ENCODE measurements around the gene REPIN1. TPM values are rescaled to one million over a fixed set of nuclear protein-coding genes. Genes with fewer than 3 reads are reported as not detected.

Gene REPIN1
- total and polyA plus RNA-seq, 9 of the 15 experiments (the other 6 are each of a cell fraction or from before 2014, with no cell fraction given): 8.1 to 283 (median 94.3) TPM

DNA sequence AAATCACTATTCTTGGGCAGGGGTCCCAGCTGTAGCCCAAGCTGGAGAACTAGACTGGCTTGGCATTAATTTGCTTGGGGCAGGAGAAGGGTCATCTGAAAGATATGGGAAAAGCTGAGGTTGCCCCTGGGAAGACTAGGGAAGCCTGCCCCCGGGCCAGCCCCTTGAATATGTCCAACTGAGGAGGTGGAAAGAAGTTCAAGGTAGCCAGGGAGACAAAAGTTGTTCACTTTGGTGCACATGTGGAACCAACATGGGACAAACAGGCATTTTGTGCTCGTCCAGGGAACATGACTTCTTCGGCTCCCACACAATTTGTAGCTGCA, 46.9 kb upstream of the REPIN1 start:
- Histone ChIP-seq H3K4me3 (no peak overlapping the region), H2AFZ (ENCODE audit: low read depth, low read length) (peak overlapping the region; percentile 79; the same call in 1 of the 2 replicates), H3K9ac (ENCODE audit: insufficient read depth in 1 of 2, low read depth in 2 of 2, low read length in 2 of 2) (peak overlapping the region; percentile 45 to 96; a peak in 3 of 4 replicates), H3K9me3 (replicated peaks; ENCODE audit: control insufficient read depth, insufficient read depth, low read depth, low read length) (no peaks in the 10 kb centered on the region), H3K9me1 (ENCODE audit: control insufficient read depth, insufficient read depth, low read length) (no peaks in the 10 kb centered on the region), H3K27me3 (ENCODE audit: control insufficient read depth in 2 of 2, insufficient read depth in 2 of 2, low read length in 2 of 2) (no peaks in the 10 kb centered on the region), H3K4me1 (replicated peaks in 1 of 2; ENCODE audit: control insufficient read depth in 2 of 2, insufficient read depth in 2 of 2, low read length in 2 of 2) (peaks cover 56 to 67% of the 10 kb centered on the region in 2 experiments), H3K36me3 (ENCODE audit: control insufficient read depth, insufficient read depth, low read length) (peaks cover 37% of the 10 kb centered on the region), H3K4me2 (ENCODE audit: insufficient read depth, low read length) (peak overlapping the region; percentile 100), H3K79me2 (ENCODE audit: control insufficient read depth, insufficient read depth, low read length) (peaks cover 82% of the 10 kb centered on the region), H4K20me1 (replicated peaks; ENCODE audit: control insufficient read depth, insufficient read depth, low read length) (no peaks in the 10 kb centered on the region), H3K27ac (ENCODE audit: extremely low read depth, low read depth, low read length) (peak overlapping the region; percentile 99)
- CTCF ChIA-PET (ENCODE audit: low intra/inter-chr PET ratio): no interaction called here
- in situ Hi-C loops (cut with MboI) (loop anchor here (5.0 kb wide), 1 partner anchor 34 kb away; no protein-coding TSS in a partner anchor), intact Hi-C loops (cut with micrococcal nuclease) (loop anchor here (1.0 to 5.0 kb wide), 4 partner anchors 9 to 636 kb away; partner anchors contain the start of gene REPIN1)
- ATAC-seq (no peak), DNase-seq (ENCODE audit: extremely low read depth in 1 of 4, low spot score in 3 of 4) (no peak), FAIRE-seq (no peak)
- whole genome bisulfite sequencing (ENCODE audit: insufficient coverage, low coverage, missing lambda C conversion rate): 47% methylated on average over 3 of the region's 3 CpGs
- no TSS peak for BruUV-seq (replicated peaks)
- POLR2A ChIA-PET: interaction anchor here (0.9 to 5.9 kb wide), 5 partner anchors 8 to 47 kb away, joined by 3 to 35 read pairs (median 7); partner anchors contain the start of gene REPIN1
- TF ChIP-seq ZNF512 (tag; IDR thresholded peaks at IDR 0.05): peak; percentile 54; the same call in 1 of the 2 replicates
- TF ChIP-seq PCBP1 (IDR thresholded peaks at IDR 0.05; ENCODE audit: low read depth, low read length, poor library complexity, severe bottlenecking): no peak
- TF ChIP-seq BMI1 (IDR thresholded peaks at IDR 0.05; ENCODE audit: low read length): no peak
- peak; percentile 17; the same call in 1 of the 2 replicates for TF ChIP-seq ZNF263 (CRISPR knock-in tag; IDR thresholded peaks at IDR 0.05; ENCODE audit: borderline replicate concordance)
- peak; percentile 55 for TF ChIP-seq CHD1 (IDR thresholded peaks at IDR 0.05; ENCODE audit: low read length)
- TF ChIP-seq, protein P1, sequence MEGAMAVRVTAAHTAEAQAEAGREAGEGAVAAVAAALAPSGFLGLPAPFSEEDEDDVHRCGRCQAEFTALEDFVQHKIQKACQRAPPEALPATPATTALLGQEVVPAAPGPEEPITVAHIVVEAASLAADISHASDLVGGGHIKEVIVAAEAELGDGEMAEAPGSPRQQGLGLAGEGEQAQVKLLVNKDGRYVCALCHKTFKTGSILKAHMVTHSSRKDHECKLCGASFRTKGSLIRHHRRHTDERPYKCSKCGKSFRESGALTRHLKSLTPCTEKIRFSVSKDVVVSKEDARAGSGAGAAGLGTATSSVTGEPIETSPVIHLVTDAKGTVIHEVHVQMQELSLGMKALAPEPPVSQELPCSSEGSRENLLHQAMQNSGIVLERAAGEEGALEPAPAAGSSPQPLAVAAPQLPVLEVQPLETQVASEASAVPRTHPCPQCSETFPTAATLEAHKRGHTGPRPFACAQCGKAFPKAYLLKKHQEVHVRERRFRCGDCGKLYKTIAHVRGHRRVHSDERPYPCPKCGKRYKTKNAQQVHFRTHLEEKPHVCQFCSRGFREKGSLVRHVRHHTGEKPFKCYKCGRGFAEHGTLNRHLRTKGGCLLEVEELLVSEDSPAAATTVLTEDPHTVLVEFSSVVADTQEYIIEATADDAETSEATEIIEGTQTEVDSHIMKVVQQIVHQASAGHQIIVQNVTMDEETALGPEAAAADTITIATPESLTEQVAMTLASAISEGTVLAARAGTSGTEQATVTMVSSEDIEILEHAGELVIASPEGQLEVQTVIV (CRISPR knock-in tag; IDR thresholded peaks at IDR 0.05; ENCODE audit: borderline replicate concordance): 0 out of 2 replicates have a peak, but pooled peaks have one; percentile 41
- TF ChIP-seq, protein P2, sequence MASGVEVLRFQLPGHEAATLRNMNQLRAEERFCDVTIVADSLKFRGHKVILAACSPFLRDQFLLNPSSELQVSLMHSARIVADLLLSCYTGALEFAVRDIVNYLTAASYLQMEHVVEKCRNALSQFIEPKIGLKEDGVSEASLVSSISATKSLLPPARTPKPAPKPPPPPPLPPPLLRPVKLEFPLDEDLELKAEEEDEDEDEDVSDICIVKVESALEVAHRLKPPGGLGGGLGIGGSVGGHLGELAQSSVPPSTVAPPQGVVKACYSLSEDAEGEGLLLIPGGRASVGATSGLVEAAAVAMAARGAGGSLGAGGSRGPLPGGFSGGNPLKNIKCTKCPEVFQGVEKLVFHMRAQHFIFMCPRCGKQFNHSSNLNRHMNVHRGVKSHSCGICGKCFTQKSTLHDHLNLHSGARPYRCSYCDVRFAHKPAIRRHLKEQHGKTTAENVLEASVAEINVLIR (CRISPR knock-in tag; IDR thresholded peaks at IDR 0.05): no peak
- TF ChIP-seq THAP12 (CRISPR knock-in tag; IDR thresholded peaks at IDR 0.05): 0 out of 2 replicates have a peak, but pooled peaks have one; percentile 23

Data from K562 (cell line).